IPS DF 6.9 (cell line): Measurements from ENCODE around the gene SEC23IP.
"Not testable (repeated sequence)": the region's sequence is repeated elsewhere in the genome, so short reads cannot be mapped to it uniquely, and the experiment has no call there.

Experiments
- DNase-seq: peaks from one replicate; pipeline ENCODE4 v3.0.0-alpha.2; 2013; ENCODE audit warnings: low read depth, low spot score
- H3K27ac ChIP-seq: one replicate; pipeline ENCODE4 v1.5.1; 2013; ENCODE audit warnings: low read length, control low read depth
- H3K27me3 ChIP-seq: 2 replicates; pipeline ENCODE4 v1.6.1; 2013; ENCODE audit warnings: mild to moderate bottlenecking, low read length; ENCODE audit not compliant: control insufficient read depth, insufficient read depth
- H3K36me3 ChIP-seq: 2 replicates; pipeline ENCODE4 v1.6.1; 2013; ENCODE audit warnings: low read length; ENCODE audit not compliant: control insufficient read depth, insufficient read depth
- H3K4me1 ChIP-seq: 2 replicates; pipeline ENCODE4 v1.6.1; 2013; ENCODE audit warnings: low read length; ENCODE audit not compliant: control insufficient read depth, insufficient read depth
- H3K4me3 ChIP-seq: 2 replicates; pipeline ENCODE4 v1.5.1; 2013; ENCODE audit warnings: mild to moderate bottlenecking, low read length
- H3K9me3 ChIP-seq: 2 replicates; pipeline ENCODE4 v1.6.1; 2013; ENCODE audit warnings: low read length, inconsistent platforms; ENCODE audit not compliant: control insufficient read depth, insufficient read depth
- WGBS: extraction: QIAGEN DNeasy Blood & Tissue Kit; methylation state at CpG from one replicate; pipeline ENCODE4 v1.1.7; 2013; ENCODE audit warnings: mixed read lengths, missing lambda C conversion rate; ENCODE audit not compliant: insufficient read length, insufficient coverage; 5-methylcytosine and 5-hydroxymethylcytosine counted together

Gene SEC23IP

DNA sequence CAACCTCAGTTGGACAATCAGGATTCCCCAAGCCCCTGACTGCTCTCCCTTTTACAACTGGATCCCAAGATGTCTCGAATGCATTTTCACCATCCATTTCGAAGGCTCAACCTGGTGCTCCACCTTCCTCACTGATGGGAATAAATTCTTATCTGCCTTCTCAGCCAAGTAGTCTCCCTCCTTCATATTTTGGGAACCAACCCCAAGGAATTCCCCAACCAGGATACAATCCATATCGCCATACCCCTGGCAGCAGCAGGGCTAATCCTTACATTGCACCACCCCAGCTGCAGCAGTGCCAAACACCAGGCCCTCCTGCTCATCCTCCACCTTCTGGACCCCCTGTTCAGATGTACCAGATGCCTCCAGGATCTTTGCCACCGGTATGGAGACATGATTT, 6.0 kb downstream of the SEC23IP start:
- H3K4me3 ChIP-seq: no peak overlapping the region
- WGBS: no CpG with 5 or more reads among the region's 4 CpGs
- no peak for DNase-seq
- no peaks in the 10 kb centered on the region; the same call in 1 of the 2 replicates for H3K27me3 ChIP-seq
- H3K27ac ChIP-seq: no peak overlapping the region
- no peaks in the 10 kb centered on the region for H3K4me1 ChIP-seq
- H3K9me3 ChIP-seq: no peaks in the 10 kb centered on the region
- peaks cover 9% of the 10 kb centered on the region for H3K36me3 ChIP-seq

DNA sequence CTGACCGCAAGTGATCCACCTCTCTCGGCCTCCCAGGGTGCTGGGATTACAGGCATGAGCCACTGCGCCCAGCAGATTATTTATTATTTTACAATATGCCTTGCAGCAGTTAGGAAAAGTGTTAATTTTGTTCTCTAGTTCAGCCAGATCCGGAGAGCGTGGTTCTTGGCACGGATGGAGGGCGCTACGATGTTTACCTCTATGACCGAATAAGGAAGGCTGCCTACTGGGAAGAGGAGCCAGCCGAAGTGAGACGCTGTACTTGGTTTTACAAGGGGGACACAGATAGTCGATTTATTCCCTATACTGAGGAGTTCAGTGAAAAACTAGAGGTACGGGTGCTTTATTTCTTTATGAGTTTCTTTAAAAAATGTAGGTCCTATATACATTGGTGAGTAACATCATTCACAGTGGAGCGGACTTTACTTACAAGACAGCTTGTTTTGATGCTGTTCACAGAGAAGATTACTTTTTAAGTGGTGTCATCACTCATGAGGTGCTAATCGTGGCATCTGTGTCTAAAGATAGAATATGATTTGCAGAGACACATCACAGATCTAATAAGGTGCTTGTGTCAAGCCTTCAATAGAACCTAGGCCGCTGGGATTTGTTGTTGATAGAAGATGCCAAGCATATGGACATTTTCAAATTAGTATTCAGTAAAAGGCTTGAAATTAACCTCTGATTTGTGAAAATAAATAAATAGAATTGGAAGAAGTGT, 11.6 kb downstream of the SEC23IP start:
- no peaks in the 10 kb centered on the region for H3K4me1 ChIP-seq
- no peak for DNase-seq
- peaks cover 12% of the 10 kb centered on the region; the same call in 1 of the 2 replicates for H3K36me3 ChIP-seq
- WGBS: no CpG with 5 or more reads among the region's 16 CpGs
- no peak overlapping the region for H3K27ac ChIP-seq
- H3K27me3 ChIP-seq: no peaks in the 10 kb centered on the region
- H3K9me3 ChIP-seq: no peaks in the 10 kb centered on the region
- H3K4me3 ChIP-seq: no peak overlapping the region

DNA sequence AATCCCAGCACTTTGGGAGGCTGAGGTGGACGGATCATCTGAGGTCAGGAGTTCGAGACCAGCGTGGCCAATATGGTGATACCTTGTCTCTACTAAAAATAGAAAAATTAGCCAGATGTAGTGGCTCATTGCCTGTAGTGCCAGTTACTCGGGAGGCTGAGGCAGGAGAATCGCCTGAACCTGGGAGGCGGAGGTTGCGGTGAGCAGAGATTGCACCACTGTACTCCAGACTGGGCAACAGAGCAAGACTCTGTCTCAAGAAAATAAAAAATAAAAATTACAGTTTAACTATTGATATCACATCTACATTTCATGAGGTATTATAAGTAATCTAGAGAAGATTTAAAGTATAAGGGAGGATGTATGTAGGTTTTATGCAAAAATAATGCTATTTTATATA, 15.2 kb downstream of the SEC23IP start:
- not testable (repeated sequence) for H3K27ac ChIP-seq, H3K9me3 ChIP-seq, H3K4me3 ChIP-seq, H3K27me3 ChIP-seq, DNase-seq, H3K4me1 ChIP-seq
- WGBS: no CpG with 5 or more reads among the region's 7 CpGs
- H3K36me3 ChIP-seq: peaks cover 10% of the 10 kb centered on the region; the same call in 1 of the 2 replicates

DNA sequence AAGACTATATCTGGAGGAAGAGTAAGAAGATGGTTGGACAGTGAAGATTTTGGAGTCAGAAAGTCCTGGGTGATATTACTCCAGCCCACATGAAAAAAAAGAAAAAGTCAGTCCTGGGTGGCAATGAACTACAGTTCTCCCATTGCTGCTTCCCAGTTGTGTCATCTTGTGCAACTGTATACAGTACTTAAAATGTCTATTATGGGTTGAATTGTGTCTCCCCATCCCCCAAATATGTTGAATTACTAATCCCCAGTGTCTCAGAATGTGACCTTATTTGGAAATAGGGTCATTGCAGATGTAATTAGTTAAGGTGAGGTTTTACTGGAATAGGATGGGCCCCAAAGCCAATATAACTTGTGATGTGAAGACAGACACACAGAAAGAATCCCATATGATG, 15.6 kb downstream of the SEC23IP start:
- Histone ChIP-seq H3K9me3 (no peaks in the 10 kb centered on the region), H3K4me1 (no peaks in the 10 kb centered on the region), H3K27ac (no peak overlapping the region), H3K36me3 (peaks cover 10% of the 10 kb centered on the region; the same call in 1 of the 2 replicates), H3K27me3 (no peaks in the 10 kb centered on the region), H3K4me3 (no peak overlapping the region)
- DNase-seq: no peak

DNA sequence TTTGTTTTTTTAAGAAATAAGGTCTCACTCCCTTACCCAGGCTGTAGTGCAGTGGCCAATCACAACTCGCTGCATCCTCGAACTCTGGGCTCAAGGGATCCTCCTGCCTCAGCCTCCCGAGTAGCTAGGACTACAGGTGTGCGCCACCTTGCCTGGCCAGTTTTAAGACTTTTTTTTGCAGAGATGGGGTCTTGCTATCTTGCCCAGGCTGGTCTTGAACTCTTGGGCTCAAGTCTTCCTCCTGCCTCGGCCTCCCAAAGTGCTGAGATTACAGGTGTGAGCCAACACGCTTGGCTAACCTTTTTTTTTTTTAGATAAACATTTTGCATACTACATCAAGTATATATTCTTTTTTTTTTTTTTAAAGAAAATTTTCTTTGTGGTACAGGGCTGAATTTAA, 18.2 kb downstream of the SEC23IP start:
- Histone ChIP-seq H3K9me3 (no peaks in the 10 kb centered on the region), H3K36me3 (peaks cover 3% of the 10 kb centered on the region; the same call in 1 of the 2 replicates), H3K4me3 (no peak overlapping the region), H3K4me1 (no peaks in the 10 kb centered on the region), H3K27me3 (no peaks in the 10 kb centered on the region), H3K27ac (no peak overlapping the region)
- no peak for DNase-seq
- no CpG with 5 or more reads among the region's 6 CpGs for WGBS

DNA sequence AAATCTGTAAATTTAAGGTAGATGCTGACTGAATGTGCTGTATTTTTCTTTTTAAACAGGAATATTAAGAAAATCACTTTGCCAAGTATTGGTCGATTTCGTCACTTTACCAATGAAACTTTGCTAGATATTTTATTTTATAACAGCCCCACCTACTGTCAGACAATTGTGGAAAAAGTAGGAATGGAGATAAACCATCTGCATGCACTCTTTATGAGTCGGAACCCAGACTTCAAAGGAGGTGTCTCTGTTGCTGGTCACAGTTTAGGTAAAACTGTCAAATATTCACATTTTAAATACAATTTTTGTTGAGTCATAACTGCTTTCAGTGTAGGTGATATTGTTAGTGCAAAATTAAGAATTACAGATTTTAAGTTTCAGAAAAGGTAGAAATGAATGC, 25.2 kb downstream of the SEC23IP start:
- Histone ChIP-seq H3K27ac (no peak overlapping the region), H3K27me3 (no peaks in the 10 kb centered on the region), H3K9me3 (no peaks in the 10 kb centered on the region), H3K4me1 (no peaks in the 10 kb centered on the region), H3K36me3 (peaks cover 6% of the 10 kb centered on the region; the same call in 1 of the 2 replicates), H3K4me3 (no peak overlapping the region)
- no peak for DNase-seq
- WGBS: no CpG with 5 or more reads among the region's 3 CpGs

DNA sequence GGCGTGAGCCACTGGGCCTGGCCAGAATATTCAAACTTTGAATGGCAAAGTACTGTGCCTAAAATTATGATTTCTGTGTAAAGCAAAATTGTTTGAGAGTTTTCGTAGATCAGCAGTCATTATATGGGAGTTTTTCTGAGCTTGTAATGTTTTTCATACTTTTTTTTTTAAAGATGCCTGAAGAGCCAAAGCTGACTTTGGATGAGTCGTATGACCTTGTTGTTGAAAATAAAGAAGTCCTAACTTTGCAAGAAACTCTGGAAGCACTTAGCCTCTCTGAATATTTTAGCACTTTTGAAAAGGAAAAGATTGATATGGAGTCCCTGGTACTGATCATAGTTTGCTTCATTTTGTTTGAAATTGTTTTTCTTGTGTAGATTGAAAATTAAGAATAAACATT, 26.7 kb downstream of the SEC23IP start:
- Histone ChIP-seq H3K36me3 (peaks cover 6% of the 10 kb centered on the region; the same call in 1 of the 2 replicates), H3K4me3 (no peak overlapping the region), H3K9me3 (no peaks in the 10 kb centered on the region), H3K4me1 (no peaks in the 10 kb centered on the region), H3K27me3 (no peaks in the 10 kb centered on the region), H3K27ac (no peak overlapping the region)
- no CpG with 5 or more reads among the region's 3 CpGs for WGBS
- no peak for DNase-seq

DNA sequence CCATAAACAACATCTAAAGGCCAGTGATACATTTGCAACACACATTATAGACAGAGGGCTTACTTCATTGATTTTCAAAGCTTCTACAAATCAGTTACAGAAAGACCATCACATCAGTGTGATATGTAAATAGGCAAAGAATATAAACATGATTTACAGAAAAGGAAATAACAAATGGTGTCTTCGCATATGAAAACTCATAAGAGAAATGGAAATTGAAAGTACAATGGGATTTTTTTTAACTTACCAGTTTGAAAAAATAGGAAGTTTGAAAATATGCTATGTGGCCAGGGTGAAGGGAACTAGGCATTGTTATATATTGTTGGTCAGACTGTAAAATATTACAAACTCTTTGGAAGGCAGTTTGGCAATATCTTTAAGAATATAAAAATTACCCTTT, 27.3 kb downstream of the SEC23IP start:
- peaks cover 6% of the 10 kb centered on the region; the same call in 1 of the 2 replicates for H3K36me3 ChIP-seq
- no peaks in the 10 kb centered on the region for H3K9me3 ChIP-seq
- no peaks in the 10 kb centered on the region for H3K4me1 ChIP-seq
- DNase-seq: no peak
- H3K27me3 ChIP-seq: no peaks in the 10 kb centered on the region
- no peak overlapping the region for H3K27ac ChIP-seq
- no peak overlapping the region for H3K4me3 ChIP-seq
- no CpG with 5 or more reads among the region's 1 CpG for WGBS

DNA sequence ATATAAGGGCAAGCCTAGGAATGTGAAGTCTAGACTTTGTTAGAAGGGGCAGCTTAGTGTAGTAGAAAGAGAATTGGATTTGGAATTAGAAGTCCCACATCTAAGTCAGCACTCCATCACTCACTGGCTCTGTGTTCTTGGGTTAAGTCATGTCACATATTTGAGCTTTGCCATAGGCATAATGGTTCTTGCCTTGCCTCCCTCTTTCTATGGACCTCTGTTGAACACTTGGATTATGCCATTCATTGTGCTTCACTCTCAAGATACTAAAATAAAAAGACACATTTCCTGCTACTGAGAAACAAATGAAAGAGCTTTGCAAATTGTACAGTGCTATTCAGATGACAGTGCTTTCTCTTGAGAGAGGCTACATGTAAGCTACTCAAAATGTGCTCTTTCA, 35.9 kb downstream of the SEC23IP start:
- no peaks in the 10 kb centered on the region; the same call in 1 of the 2 replicates for H3K36me3 ChIP-seq
- H3K4me3 ChIP-seq: no peak overlapping the region
- H3K9me3 ChIP-seq: no peaks in the 10 kb centered on the region
- H3K4me1 ChIP-seq: no peaks in the 10 kb centered on the region
- DNase-seq: no peak
- H3K27ac ChIP-seq: no peak overlapping the region
- H3K27me3 ChIP-seq: no peaks in the 10 kb centered on the region

DNA sequence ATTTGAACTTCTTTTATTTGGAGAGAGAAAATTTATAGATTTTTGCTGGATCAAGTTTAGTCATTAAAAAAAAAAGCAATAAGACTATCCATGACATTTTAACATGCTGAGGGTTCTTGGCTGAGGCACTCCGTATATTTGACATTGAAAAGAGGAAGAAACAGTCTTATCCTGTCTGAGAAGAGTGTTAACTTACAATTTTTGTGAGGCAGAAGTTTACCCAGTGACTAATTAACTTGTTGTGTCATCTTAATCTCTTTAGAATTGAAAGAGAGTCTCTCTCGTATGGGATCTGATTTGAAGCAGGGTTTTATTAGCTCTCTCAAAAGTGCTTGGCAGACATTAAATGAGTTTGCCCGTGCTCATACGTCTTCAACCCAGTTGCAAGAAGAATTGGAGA, 39.3 kb downstream of the SEC23IP start:
- no peaks in the 10 kb centered on the region for H3K9me3 ChIP-seq
- no peak overlapping the region for H3K27ac ChIP-seq
- H3K4me3 ChIP-seq: no peak overlapping the region
- no peaks in the 10 kb centered on the region for H3K4me1 ChIP-seq
- no peak for DNase-seq
- H3K36me3 ChIP-seq: peaks cover 8% of the 10 kb centered on the region; the same call in 1 of the 2 replicates
- WGBS: no CpG with 5 or more reads among the region's 4 CpGs
- H3K27me3 ChIP-seq: no peaks in the 10 kb centered on the region

DNA sequence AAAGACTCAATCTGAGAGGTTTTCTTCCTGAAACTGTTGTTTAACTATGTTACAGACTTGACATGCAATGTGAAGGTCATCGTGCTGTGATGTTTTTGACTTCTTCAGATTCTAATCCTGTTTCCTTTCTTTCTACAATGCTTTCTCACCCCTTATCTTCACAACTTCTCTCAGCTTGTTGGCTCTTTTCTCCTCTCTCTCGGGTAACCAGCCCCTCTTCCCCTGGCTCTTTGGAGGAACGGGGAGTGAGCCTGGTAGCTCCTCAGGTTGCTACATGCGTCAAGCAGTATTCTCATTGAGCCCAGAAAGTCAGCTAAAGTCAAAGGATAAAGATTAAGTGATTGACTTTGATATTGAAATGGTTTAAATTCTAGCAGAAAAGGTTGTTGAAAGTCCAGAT, 40.1 kb downstream of the SEC23IP start:
- Histone ChIP-seq H3K27ac (no peak overlapping the region), H3K9me3 (no peaks in the 10 kb centered on the region), H3K4me1 (no peaks in the 10 kb centered on the region), H3K27me3 (no peaks in the 10 kb centered on the region), H3K4me3 (no peak overlapping the region), H3K36me3 (peaks cover 8% of the 10 kb centered on the region; the same call in 1 of the 2 replicates)
- no CpG with 5 or more reads among the region's 4 CpGs for WGBS
- no peak for DNase-seq
